ENCODE results near the gene FBXW7. TPM values are rescaled to one million over a fixed set of nuclear protein-coding genes. Genes with fewer than 3 reads are reported as not detected.

Gene FBXW7
- polyA plus RNA-seq, 1 donor from 2014 or later = 55.7 TPM

- Histone ChIP-seq H3F3A (ENCODE audit: insufficient read depth, low read length, poor library complexity, severe bottlenecking) (no peaks in the 10 kb centered on the region), H3K36me3 (ENCODE audit: insufficient read depth, low read length) (no peaks in the 10 kb centered on the region), H3K27ac (ENCODE audit: low read length) (no peak overlapping the region), H3K4me2 (ENCODE audit: low read length) (no peak overlapping the region), H3K9ac (ENCODE audit: low read length) (no peak overlapping the region), H3K9me3 (ENCODE audit: low read length) (no peaks in the 10 kb centered on the region), H3K4me3 (ENCODE audit: low read length) (no peak overlapping the region), H2AFZ (ENCODE audit: low read depth, low read length) (no peak overlapping the region), H3K79me2 (replicated peaks; ENCODE audit: insufficient read depth, low read length) (no peaks in the 10 kb centered on the region), H4K20me1 (ENCODE audit: insufficient read depth) (no peaks in the 10 kb centered on the region), H3K9me2 (ENCODE audit: insufficient read depth, low read length) (no peaks in the 10 kb centered on the region), H3K27me3 (ENCODE audit: insufficient read depth, low read depth, low read length) (no peaks in the 10 kb centered on the region)
- no peak for TF ChIP-seq CTCF (IDR thresholded peaks at IDR 0.05; ENCODE audit: poor library complexity, severe bottlenecking)
- TF ChIP-seq REST (IDR thresholded peaks at IDR 0.05; ENCODE audit: borderline replicate concordance) = no peak
- TF ChIP-seq MXI1 (conservative IDR thresholded peaks at IDR 0.05; ENCODE audit: poor library complexity, severe bottlenecking) = no peak
- no peak for TF ChIP-seq POLR2AphosphoS5 (IDR thresholded peaks at IDR 0.05)
Observed at GRCh38 chr4:152401424-152401823, 134.5 kb downstream of the FBXW7 start.

GRCh38 chr4:152399246-152399645 lies 136.6 kb downstream of the FBXW7 start:
- H3K27me3 ChIP-seq (ENCODE audit: insufficient read depth, low read depth, low read length) = no peaks in the 10 kb centered on the region
- no peaks in the 10 kb centered on the region for H3K9me2 ChIP-seq (ENCODE audit: insufficient read depth, low read length)
- H3K27ac ChIP-seq (ENCODE audit: low read length) = no peak overlapping the region
- no peaks in the 10 kb centered on the region for H4K20me1 ChIP-seq (ENCODE audit: insufficient read depth)
- H3F3A ChIP-seq (ENCODE audit: insufficient read depth, low read length, poor library complexity, severe bottlenecking) = no peaks in the 10 kb centered on the region
- H3K4me3 ChIP-seq (ENCODE audit: low read length) = no peak overlapping the region
- no peaks in the 10 kb centered on the region for H3K79me2 ChIP-seq (replicated peaks; ENCODE audit: insufficient read depth, low read length)
- H2AFZ ChIP-seq (ENCODE audit: low read depth, low read length) = no peak overlapping the region
- no peaks in the 10 kb centered on the region for H3K9me3 ChIP-seq (ENCODE audit: low read length)
- TF ChIP-seq MXI1 (conservative IDR thresholded peaks at IDR 0.05; ENCODE audit: poor library complexity, severe bottlenecking) (no peak), TAF1 (IDR thresholded peaks at IDR 0.05; ENCODE audit: low read depth) (no peak), POLR2AphosphoS5 (IDR thresholded peaks at IDR 0.05) (no peak), EP300 (conservative IDR thresholded peaks at IDR 0.05; ENCODE audit: poor library complexity, severe bottlenecking) (no peak), CTCF (IDR thresholded peaks at IDR 0.05; ENCODE audit: poor library complexity, severe bottlenecking) (no peak)
- H3K9ac ChIP-seq (ENCODE audit: low read length) = no peak overlapping the region
- H3K4me2 ChIP-seq (ENCODE audit: low read length) = no peak overlapping the region
- no peaks in the 10 kb centered on the region for H3K36me3 ChIP-seq (ENCODE audit: insufficient read depth, low read length)

- Histone ChIP-seq H3K27ac (ENCODE audit: low read length) (no peak overlapping the region), H3K4me3 (ENCODE audit: low read length) (no peak overlapping the region), H2AFZ (ENCODE audit: low read depth, low read length) (no peak overlapping the region), H3K9me3 (ENCODE audit: low read length) (no peaks in the 10 kb centered on the region), H3K27me3 (ENCODE audit: insufficient read depth, low read depth, low read length) (no peaks in the 10 kb centered on the region), H3F3A (ENCODE audit: insufficient read depth, low read length, poor library complexity, severe bottlenecking) (no peaks in the 10 kb centered on the region), H3K9ac (ENCODE audit: low read length) (no peak overlapping the region), H3K36me3 (ENCODE audit: insufficient read depth, low read length) (no peaks in the 10 kb centered on the region), H3K9me2 (ENCODE audit: insufficient read depth, low read length) (no peaks in the 10 kb centered on the region), H3K4me2 (ENCODE audit: low read length) (no peak overlapping the region), H4K20me1 (ENCODE audit: insufficient read depth) (no peaks in the 10 kb centered on the region), H3K79me2 (replicated peaks; ENCODE audit: insufficient read depth, low read length) (no peaks in the 10 kb centered on the region)
- no peak for TF ChIP-seq REST (IDR thresholded peaks at IDR 0.05; ENCODE audit: borderline replicate concordance)
- no peak for TF ChIP-seq POLR2AphosphoS5 (IDR thresholded peaks at IDR 0.05)
- TF ChIP-seq TAF1 (IDR thresholded peaks at IDR 0.05; ENCODE audit: low read depth) = no peak
- no peak for TF ChIP-seq EP300 (conservative IDR thresholded peaks at IDR 0.05; ENCODE audit: poor library complexity, severe bottlenecking)
- peak; percentile 64 for TF ChIP-seq CTCF (IDR thresholded peaks at IDR 0.05; ENCODE audit: poor library complexity, severe bottlenecking)
- TF ChIP-seq SMC3 (conservative IDR thresholded peaks at IDR 0.05; ENCODE audit: poor library complexity) = peak; percentile 70
Observed at GRCh38 chr4:152398060-152398459, 137.8 kb downstream of the FBXW7 start.

Data from neural cell (in vitro differentiated cells).